NCI-H2171 (cell line): ENCODE results near the gene RASSF5.

Experiments used
- DNase-seq: peaks from one replicate; lab custom pipeline; 2025; lab: John Stamatoyannopoulos, UW

Gene RASSF5

GRCh38 chr1:206497774-206498173 is 9.6 kb upstream of the RASSF5 start:
- DNase-seq: no peak

GRCh38 chr1:206498685-206499084 is 8.6 kb upstream of the RASSF5 start:
- no peak for DNase-seq

GRCh38 chr1:206500046-206500445 is 7.3 kb upstream of the RASSF5 start:
- DNase-seq: no peak

DNA sequence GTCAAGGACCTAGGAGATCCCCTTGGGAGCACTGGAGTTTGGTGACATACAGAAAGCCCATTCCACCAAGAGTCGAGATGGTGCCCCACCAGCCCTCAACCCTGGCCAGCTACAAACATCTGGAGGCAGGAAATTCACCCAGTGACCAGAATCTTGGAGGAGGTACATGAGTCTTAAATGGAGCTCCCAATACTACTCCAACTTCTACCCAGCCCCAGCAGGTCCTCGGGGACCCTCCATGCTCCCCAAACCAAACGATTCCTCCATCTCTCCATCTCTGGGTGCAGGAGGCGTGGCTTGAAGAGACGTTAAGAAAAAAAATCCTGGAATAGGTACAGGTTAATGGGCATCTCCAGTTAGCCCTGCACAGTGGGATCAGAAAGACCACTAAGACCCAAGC is 5.5 kb upstream of the RASSF5 start:
- no peak for DNase-seq

DNA sequence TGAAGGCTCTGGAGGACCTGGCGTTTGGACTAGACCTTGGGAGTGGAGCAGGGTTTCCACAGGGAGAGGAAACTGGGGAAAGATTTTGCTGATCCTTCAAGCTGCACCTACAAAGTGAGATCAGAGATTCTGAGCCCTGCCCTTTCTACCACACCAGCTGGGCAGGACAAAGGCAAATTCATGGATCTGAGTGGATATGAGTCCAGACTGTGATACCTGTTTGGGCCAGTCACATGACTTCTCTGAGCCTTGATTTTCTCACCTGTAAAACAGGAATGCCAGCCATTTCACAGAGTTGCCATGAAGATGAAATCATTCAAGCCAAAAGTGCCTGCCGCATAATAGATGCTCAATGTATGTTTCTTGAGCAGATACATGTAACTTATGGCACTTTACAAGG is 4.9 kb upstream of the RASSF5 start:
- DNase-seq: no peak

GRCh38 chr1:206502812-206503211 is 4.5 kb upstream of the RASSF5 start:
- no peak for DNase-seq

DNA sequence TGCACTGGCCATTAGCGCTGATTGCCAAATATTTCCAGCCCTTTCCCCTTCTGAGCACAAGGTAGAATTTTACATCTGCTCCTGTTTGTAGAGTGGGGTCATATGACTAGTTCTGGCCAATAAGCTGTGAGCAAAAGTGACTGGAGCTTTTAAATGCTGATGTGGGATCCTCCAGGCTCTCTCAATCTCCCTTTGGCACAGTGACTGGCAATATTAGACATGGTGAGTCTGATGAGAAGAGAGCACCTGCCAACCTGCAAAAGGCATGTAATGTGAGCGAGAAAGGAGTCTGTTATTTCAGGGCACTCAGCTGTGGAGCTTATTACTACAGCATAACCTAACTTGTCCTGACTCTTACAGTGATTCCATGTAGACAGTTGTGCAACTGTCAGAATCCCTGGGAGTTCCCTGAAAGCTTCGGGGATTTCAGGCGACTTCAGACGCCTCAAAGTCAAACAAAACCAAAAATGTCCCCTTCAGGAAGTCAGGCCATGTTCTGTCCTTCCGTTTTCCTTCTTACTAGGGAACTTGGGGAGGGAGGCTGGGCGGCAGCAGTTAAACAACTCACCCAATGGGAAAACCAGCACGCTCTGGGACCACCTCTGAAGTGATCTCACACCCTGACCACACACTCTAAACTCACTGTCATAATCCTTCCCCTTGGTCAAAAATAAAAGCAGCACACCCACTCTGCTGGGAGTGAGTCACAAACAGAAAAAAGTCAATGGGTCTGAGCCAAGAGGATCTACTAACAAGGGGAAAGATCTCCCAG is 3.6 kb upstream of the RASSF5 start:
- DNase-seq: no peak

- no peak for DNase-seq
Measured at GRCh38 chr1:206504363-206504713, 3.0 kb upstream of the RASSF5 start.

GRCh38 chr1:206505702-206506355 is 1.5 kb upstream of the RASSF5 start:
- no peak for DNase-seq

DNA sequence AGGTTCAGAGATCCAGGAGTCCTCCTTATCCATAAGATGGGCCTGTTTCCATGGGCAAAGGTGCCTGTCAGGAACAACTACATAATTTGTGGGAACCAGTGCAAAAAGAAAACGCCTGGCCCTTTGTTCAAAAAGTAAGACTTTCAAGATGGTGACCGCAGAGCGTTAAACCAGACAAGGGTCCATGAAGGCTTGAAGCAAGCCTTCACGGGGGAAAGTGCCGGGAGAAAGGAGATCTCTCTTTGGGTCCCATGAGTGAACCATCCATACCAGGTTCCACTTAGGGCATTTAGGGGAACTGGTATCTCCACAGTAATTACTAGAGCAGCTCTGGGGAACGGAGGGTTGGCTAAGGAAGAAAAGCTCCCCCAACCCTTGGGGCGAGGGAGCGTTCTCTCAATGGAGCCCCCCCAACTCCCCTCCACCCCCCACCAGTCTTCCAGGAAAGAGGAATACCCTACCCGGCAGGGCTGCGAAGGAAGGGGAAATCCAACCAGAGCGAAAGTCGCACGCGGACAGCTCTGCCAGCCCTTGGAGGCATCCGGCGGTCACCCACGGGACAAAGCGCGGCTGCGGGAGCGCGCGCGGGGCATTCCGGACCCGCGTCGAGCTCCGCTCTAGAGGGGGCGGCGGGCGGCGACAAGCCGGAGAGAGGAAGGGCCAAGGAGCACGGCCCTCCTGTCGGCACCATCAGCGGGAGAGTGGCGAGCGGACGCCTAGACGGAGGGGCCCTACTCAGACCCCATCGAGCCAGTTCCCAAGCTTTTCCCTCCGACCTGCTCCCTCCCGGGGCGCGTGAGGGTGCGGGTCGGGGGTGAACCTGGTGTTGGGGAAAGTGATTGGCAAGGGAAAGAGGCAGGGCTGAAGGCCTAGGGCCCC is 687 bp upstream of the RASSF5 start:
- DNase-seq: no peak

DNA sequence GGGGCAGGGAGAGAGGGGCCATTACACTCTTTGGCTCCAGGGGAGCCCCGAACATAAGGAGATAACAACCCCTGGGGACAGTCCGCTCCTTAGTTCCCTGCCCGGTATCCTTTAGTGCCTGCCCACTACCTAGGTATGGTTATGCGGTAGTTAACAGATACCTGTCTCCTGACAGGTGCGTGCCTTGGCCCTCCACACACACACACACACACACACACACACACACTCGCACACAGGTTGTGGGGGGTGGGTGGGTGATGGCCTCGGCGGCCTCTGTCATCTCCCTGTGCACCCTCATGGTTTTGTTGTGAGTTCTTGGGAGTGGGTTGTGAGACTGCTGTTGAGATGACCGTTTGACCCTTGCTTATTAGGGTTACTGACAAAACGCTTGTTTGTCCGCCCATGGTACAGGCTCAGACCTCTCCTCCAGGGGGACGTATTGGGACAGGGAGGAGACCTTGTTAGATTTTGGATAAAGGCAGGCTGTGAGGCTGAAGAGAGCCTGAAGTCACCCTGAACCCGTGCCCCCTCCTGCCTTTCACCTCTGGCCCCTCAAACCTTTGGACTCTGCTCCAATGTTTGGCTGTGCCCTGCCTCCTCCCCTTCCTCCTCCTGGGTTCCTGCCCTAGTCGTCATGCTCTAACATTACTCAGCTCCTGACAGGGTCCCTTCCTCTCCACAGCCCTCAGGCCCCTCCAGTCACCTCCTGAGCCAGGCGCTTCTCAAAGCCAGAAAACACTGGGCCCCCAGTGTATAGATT is 979 bp downstream of the RASSF5 start:
- no peak for DNase-seq

DNA sequence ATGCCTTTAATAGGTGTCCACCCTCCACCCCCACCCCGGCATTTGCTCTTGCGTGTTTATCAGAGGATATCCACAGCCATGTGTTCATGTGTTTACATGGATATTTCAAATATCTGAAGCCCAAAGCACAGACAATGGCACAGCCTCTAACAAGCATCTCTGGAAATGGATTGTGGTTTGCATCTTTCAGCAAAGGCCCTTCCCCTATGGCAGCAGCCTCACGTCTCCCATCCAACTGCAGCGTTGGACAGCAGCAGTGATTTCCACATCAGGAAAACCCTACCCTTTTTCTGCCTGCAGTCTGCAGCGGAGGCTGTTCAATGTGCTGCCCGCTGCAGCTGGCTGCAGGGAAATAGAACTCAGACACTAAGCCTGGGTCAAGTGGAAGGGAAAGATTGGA is 1.6 kb downstream of the RASSF5 start:
- no peak for DNase-seq

DNA sequence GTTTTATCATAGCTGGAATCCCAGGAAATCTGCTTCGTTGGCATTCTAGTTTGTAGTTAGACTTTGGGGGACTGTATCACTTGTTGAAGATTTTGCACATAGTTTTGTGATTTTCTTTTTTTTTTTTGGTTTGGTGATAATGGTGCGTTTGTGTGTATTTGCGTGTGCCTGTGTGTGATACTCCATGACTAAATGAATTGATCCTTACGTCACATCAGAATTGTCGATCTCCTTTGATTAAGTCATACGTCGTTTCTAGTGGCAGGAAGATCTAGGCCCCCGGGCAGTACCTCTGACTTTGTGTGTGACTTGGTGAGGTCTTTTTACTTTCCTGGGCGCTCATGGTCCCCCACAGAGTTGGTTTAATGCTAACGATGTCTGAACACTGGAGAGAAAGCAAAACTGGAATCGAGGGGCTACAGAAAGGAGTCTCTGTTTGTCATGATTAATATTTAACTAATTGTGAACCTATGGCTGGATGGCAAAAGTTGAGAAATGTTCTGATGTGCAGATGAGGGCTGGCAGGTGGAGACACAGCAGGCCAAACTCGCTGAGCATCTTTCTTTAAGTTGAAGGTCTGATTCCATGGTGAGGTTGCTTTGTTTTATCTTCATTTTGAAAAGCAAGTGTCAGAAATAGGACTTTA is 2.4 kb downstream of the RASSF5 start:
- DNase-seq: no peak

DNA sequence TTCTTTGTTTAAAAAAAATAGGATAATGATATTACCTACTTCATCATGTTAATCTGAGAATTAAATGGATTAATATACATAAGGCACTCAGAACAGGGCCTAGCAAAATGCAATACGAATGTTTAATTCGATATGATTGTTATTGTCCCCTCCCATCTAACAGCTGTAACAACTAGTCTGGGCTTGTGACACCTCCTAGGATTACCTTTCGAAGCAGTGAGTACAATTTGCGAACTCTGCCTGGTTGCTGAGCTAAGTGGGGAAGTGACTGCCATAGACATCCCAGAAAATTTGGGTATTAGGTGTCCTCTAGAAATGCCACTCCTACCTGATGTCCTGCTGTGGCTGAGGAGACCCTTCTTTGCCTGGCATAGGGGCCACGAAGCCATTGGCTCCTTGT is 3.0 kb downstream of the RASSF5 start:
- DNase-seq: peak; percentile 51

- no peak for DNase-seq
Measured at GRCh38 chr1:206511362-206512057, 4.2 kb downstream of the RASSF5 start.

- DNase-seq: no peak
Measured at GRCh38 chr1:206512058-206512850, 4.9 kb downstream of the RASSF5 start.

GRCh38 chr1:206512851-206513180 is 5.5 kb downstream of the RASSF5 start:
- no peak for DNase-seq

GRCh38 chr1:206513312-206514111 is 6.2 kb downstream of the RASSF5 start:
- DNase-seq: peak; percentile 86

DNA sequence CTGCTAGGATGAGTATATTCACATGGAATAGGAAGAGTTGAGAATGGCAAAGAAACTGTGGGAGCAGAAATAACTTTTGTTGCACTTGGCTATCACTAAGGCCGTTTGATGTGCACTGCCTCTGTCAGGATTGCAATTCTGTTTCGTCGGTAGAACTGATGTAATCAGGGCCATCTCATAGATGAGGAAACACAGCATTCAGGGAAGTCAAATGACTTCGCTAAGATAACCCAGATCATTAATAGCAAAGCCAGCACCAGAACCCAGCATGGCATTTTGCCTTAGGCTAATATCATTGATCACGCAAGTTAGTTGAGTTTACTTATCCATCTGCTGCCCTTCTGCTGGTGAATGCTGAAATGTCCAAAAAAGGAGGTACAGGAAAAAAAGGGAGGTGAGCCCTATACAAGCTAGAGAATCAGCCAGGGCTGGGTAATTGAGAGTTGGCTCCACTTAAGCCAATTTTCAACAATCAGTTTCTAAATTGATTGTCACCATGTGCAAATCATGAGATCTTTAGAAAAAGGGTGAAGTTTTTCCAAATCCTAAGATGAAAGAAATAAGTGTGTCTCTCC is 7.6 kb downstream of the RASSF5 start:
- no peak for DNase-seq
